K562 (cell line): ENCODE measurements around the gene ZKSCAN4. TPM values are rescaled to one million over a fixed set of nuclear protein-coding genes. Genes with fewer than 3 reads are reported as not detected.
A peak's percentile ranks its signal among the peaks of the same experiment; 100 is the strongest.

ENCODE experiments used
- ARHGAP35 ChIP-seq: fragments of 450-650 bp; IDR thresholded peaks from 2 replicates; pipeline ENCODE4 v1.6.1; 2018; ENCODE audit not compliant: partially characterized antibody
- E2F8 ChIP-seq: fragments of 450-650 bp; IDR thresholded peaks from 2 replicates; pipeline ENCODE4 v1.7.1; 2018; ENCODE audit warnings: mild to moderate bottlenecking, low read depth; ENCODE audit not compliant: partially characterized antibody
- HDAC1 ChIP-seq, 2 experiments: fragments of 450-650 bp; IDR thresholded peaks; 2 replicates each; pipeline ENCODE4 v1.6.1; 2016 to 2017; ENCODE audit warnings: inconsistent platforms in 1 of 2, mild to moderate bottlenecking in 1 of 2, moderate library complexity in 1 of 2
- HDAC3 ChIP-seq: fragments of 450-650 bp; IDR thresholded peaks from 2 replicates; pipeline ENCODE4 v1.6.1; 2018; ENCODE audit warnings: borderline replicate concordance, mild to moderate bottlenecking, moderate library complexity; ENCODE audit not compliant: partially characterized antibody
- MBD1 ChIP-seq: fragments of 250-450 bp; sonication (Bioruptor Pico); IDR thresholded peaks from 2 replicates; pipeline ENCODE4 v1.8.0; 2022; ENCODE audit warnings: inconsistent platforms
- MEF2D ChIP-seq: conservative IDR thresholded peaks from 2 replicates; pipeline ENCODE4 v1.6.1; 2016; ENCODE audit warnings: low read depth, missing genetic modification characterization, missing compliant biosample characterization
- MEIS2 ChIP-seq: fragments of 450-650 bp; IDR thresholded peaks from 2 replicates; pipeline ENCODE4 v1.6.1; 2014; ENCODE audit warnings: mild to moderate bottlenecking; ENCODE audit not compliant: partially characterized antibody
- NFIX ChIP-seq: fragments of 250-450 bp; sonication (Bioruptor Pico); IDR thresholded peaks from 2 replicates; pipeline ENCODE4 v1.4.0; 2020; ENCODE audit warnings: low read depth, mild to moderate bottlenecking, moderate library complexity
- PCBP2 ChIP-seq: fragments of 200-400 bp; formaldehyde crosslinking; IDR thresholded peaks from 2 replicates; pipeline ENCODE4 v1.6.1; 2018; ENCODE audit warnings: low read length, low read depth, mild to moderate bottlenecking, moderate library complexity; ENCODE audit not compliant: poor library complexity, severe bottlenecking
- PML ChIP-seq: IDR thresholded peaks from 2 replicates; pipeline ENCODE4 v1.6.1; 2012; ENCODE audit warnings: low read length, inconsistent platforms
- POLR2H ChIP-seq: IDR thresholded peaks from 2 replicates; pipeline ENCODE4 v1.6.1; 2016; ENCODE audit warnings: missing genetic modification characterization, low read depth, mild to moderate bottlenecking, control low read depth, missing compliant biosample characterization, moderate library complexity
- RREB1 ChIP-seq: fragments of 250-450 bp; sonication (Bioruptor Pico); IDR thresholded peaks from 2 replicates; pipeline ENCODE4 v1.4.0; 2020
- ZNF224 ChIP-seq: sonication (generic); formaldehyde crosslinking; IDR thresholded peaks from 2 replicates; pipeline ENCODE4 v1.8.0; 2022; ENCODE audit warnings: mild to moderate bottlenecking, missing genetic modification reagents
- ZNF347 ChIP-seq: fragments of 450-650 bp; formaldehyde crosslinking; IDR thresholded peaks from 2 replicates; pipeline ENCODE4 v1.4.0; 2020; ENCODE audit warnings: low read depth, mild to moderate bottlenecking, moderate library complexity
- ZNF408 ChIP-seq: fragments of 250-450 bp; sonication (Bioruptor Pico); IDR thresholded peaks from 2 replicates; pipeline ENCODE4 v1.4.0; 2020; ENCODE audit warnings: low read depth, mild to moderate bottlenecking, moderate library complexity
- ZNF57 ChIP-seq: fragments of 450-650 bp; formaldehyde crosslinking; IDR thresholded peaks from 2 replicates; pipeline ENCODE4 v1.4.0; 2020; ENCODE audit warnings: mild to moderate bottlenecking, moderate library complexity
- polyA plus RNA-seq, 8 experiments: library from polyadenylated mRNA; depleted of rRNA in 4 of 8; stranded (reverse) in 5 of 8; unstranded in 3 of 8; fragments of >200 nt; fragmentation: Nextera tagmentation in 2 of 8; fragmentation: Illumina TruSeq in 1 of 8; extraction: Ambion mirVana in 2 of 8; extraction: Trizol in 1 of 8; gene quantifications; 2 replicates each; pipeline versions ENCODE4 v1.2.1 to v1.2.3, GENCODE V29; 2011 to 2014; ENCODE audit warnings: inconsistent platforms in 1 of 8, missing spikeins in 1 of 8
- total RNA-seq, 7 experiments: library from RNA; depleted of rRNA in 6 of 7; stranded (reverse); fragments of >200 nt in 6 of 7; fragmentation: Illumina TruSeq in 2 of 7; extraction: Trizol in 2 of 7; gene quantifications; 2 replicates each; pipeline versions ENCODE4 v1.2.1 to v1.2.3, GENCODE V29; 2011 to 2021; ENCODE audit warnings: low replicate concordance in 1 of 7

Gene ZKSCAN4
- total and polyA plus RNA-seq, 9 of the 15 experiments (the other 6 are each of a cell fraction or from before 2014, with no cell fraction given), result 1.2 to 5.3 (median 4.7) TPM

GRCh38 chr6:28252009-28252975 lies at the start of gene ZKSCAN4 (continued):
- TF ChIP-seq RREB1 (no peak), ZNF224 (no peak), ARHGAP35 (no peak), MEIS2 (no peak), PML (peak; percentile 65), HDAC1 (IDR thresholded peaks at IDR 0.05) (peak in 1 of 2 experiments; percentile 81; a peak in 2 of 4 replicates), MEF2D (tag) (no peak), ZNF408 (no peak), E2F8 (peak; percentile 93), PCBP2 (no peak), MBD1 (CRISPR knock-in tag) (no peak), ZNF57 (CRISPR knock-in tag) (no peak), NFIX (CRISPR knock-in tag) (no peak), ZNF347 (peak; percentile 3; the same call in 1 of the 2 replicates), HDAC3 (peak; percentile 20), POLR2H (tag) (no peak; the same call in 1 of the 2 replicates)
